ENCODE results near the gene MPP3.
A peak's percentile ranks its signal among the peaks of the same experiment; 100 is the strongest.

MPP3 gene

GRCh38 chr17:43769859-43770258, 63.1 kb downstream of the MPP3 start:
- DNase-seq: no peak

GRCh38 chr17:43769426-43769825, 63.5 kb downstream of the MPP3 start:
- no peak for DNase-seq

DNA sequence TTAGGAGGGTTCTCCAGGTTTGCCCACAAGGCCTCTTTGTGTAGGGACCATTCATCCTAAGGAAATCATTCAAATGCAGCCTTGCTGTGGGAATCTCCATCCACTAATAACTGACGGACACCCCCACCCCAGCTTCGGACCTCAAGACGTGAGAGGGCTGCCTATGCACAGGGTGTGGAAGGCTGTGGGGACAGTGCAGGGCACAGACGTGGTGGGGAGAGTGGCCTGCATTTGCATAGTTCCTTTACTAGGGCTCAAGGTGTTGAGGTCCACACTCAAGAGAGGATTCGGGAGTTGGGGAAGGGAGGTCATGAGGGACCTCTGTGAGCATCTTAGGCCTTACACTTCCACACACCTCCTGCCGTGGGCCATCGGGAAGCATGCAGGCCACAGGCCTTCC, 64.0 kb downstream of the MPP3 start:
- DNase-seq: no peak

- DNase-seq: no peak
Observed at GRCh38 chr17:43768382-43768781, 64.6 kb downstream of the MPP3 start.

- DNase-seq: no peak
Observed at GRCh38 chr17:43767713-43768059, 65.3 kb downstream of the MPP3 start.

DNA sequence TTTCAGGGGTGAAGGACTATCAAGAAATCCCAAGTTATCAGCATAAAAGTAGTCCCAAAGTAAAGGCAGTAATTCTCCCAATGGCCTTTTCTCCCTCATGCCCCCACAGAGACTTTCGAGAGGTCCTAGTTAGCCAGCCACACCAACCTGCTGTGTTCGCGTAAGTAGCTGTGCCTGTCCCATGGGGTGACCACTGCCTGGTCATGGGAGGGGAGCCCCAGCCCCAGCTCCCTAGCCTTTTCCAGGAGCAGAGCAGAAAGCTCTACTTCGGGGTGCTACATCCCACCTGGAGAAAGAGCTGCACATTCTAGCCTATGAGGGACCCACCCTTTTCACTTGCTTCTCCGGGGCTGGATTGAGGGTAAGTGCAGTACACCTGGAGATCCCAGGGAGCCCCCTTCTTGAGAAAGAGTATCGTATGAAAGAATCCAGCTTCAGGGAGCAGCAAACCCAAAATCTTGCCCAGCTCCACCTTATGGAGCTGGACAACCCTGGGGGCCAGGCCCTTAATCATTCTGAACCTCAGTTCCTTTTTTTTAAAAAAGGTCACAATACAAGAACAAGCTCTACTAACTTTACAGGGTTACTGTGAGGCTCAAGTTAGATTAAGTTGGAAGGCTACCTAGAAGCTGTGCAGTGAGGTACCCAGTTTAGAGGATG, 65.8 kb downstream of the MPP3 start:
- DNase-seq: no peak

DNA sequence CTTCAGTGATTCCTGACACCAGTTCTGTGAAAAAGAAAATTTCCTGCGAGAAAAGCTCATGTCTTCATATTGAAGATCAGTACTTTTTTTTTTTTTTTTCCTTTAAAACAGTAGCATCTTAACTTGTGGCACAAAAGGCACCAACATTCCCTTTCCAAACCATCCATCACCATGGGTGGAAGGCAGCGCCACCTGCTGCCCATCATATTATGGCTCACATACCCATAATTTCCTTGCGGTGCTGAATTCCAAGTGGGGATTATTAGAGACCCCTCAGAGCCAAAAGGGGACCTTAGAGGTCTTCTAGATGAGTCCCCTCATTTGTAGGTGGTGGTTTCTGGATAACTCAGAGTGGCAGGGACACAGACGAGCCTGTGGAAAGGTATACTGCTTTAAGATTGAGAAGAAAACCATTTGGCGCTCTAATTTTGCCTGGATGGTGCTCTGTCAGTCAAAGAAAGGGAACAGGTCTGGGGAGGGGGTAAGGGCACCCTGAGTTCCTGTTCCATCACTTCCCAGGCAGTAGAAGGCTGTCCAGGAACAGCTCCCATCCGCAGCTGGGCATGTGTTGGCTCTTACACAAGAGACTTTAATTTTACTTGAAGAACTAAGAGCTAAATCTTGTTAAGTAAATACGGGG, 66.4 kb downstream of the MPP3 start:
- no peak for DNase-seq

- peak; percentile 70 for DNase-seq
Observed at GRCh38 chr17:43760254-43760852, 72.6 kb downstream of the MPP3 start.

- no peak for DNase-seq
Observed at GRCh38 chr17:43759836-43760235, 73.1 kb downstream of the MPP3 start.

GRCh38 chr17:43758497-43759174, 74.3 kb downstream of the MPP3 start, which contains the start of gene SOST:
Gene SOST (minus strand): TSS chr17:43758791. CDS start chr17:43758741, 50 bp downstream.
- no peak for DNase-seq

GRCh38 chr17:43758086-43758485, 74.9 kb downstream of the MPP3 start:
- no peak for DNase-seq

DNA sequence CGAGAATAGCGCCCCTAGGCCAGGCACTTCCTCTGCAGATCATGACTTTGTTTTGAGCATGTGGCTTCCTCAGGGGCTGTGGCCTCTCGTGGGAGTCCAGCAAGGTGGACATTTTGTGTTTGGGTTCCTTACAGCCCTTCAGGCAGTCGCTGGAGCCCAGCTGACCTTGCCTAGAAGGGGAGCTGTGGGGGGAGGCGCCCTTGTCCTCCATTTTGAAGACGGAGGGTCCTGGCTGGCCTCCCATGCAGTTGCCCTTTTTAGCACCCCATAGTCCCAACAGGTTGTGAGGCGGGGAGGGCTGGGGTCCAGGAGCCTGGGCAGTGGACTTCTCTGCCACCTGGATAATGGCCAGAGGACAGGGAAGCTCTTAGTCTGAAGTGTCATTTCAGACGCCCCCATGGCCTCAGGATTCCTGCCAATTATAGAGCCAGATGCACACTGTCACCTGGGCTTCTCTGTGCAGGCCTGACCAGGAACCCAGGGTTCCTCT, 75.7 kb downstream of the MPP3 start:
- no peak for DNase-seq

DNA sequence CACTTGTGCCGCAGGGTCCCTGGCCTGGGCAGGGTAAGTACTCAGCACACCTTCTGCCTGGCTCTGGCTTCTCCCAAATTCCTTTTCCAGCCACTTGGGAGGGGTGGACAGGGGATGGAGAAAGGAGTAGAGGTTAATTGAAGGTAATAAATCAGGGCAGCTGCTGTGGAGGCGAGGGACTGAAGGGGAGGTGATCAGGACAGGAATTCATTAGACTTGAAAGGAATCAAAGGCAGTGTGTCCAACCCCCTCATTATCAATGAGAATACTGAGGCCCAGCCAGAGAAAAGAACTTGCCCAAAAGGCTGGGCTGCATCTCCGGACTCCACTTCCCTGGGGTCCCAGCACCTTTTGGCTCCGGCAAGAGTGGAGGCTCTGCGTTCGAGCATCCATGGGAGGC, 76.7 kb downstream of the MPP3 start:
- no peak for DNase-seq

GRCh38 chr17:43755389-43755875, 77.5 kb downstream of the MPP3 start:
- no peak for DNase-seq

- no peak for DNase-seq
Observed at GRCh38 chr17:43754947-43755346, 78.0 kb downstream of the MPP3 start.

GRCh38 chr17:43753493-43754129, 79.3 kb downstream of the MPP3 start:
- no peak for DNase-seq
